Smooth muscle cell (in vitro differentiated cells): ENCODE data around the gene FRMPD1. TPM values are rescaled to one million over a fixed set of nuclear protein-coding genes. Genes with fewer than 3 reads are reported as not detected.

Experiments
- DNase-seq: peaks from one replicate; lab custom pipeline; 2025; ENCODE audit not compliant: unreplicated experiment; lab: John Stamatoyannopoulos, UW
- H2AFZ ChIP-seq: fragments of 200-600 bp; sonication (generic); 2 replicates; pipeline ENCODE4 v1.6.0; 2016; ENCODE audit warnings: antibody characterized with exemption, low read depth, mild to moderate bottlenecking
- H3F3A ChIP-seq: fragments of 200-600 bp; sonication (generic); 2 replicates; pipeline ENCODE4 v1.6.0; 2017; ENCODE audit warnings: antibody characterized with exemption, low read depth
- H3K27ac ChIP-seq: fragments of 200-600 bp; sonication (generic); 2 replicates; pipeline ENCODE4 v1.5.1; 2016; ENCODE audit warnings: low read depth, mild to moderate bottlenecking
- H3K27me3 ChIP-seq: fragments of 200-600 bp; sonication (generic); 2 replicates; pipeline ENCODE4 v1.6.1; 2016; ENCODE audit warnings: low read depth, mild to moderate bottlenecking
- H3K36me3 ChIP-seq: fragments of 200-600 bp; sonication (generic); 2 replicates; pipeline ENCODE4 v1.5.1; 2016; ENCODE audit warnings: low read depth
- H3K4me1 ChIP-seq: fragments of 200-600 bp; sonication (generic); 2 replicates; pipeline ENCODE4 v1.5.1; 2016; ENCODE audit warnings: low read depth
- H3K4me2 ChIP-seq: fragments of 200-600 bp; sonication (generic); 2 replicates; pipeline ENCODE4 v1.6.0; 2016; ENCODE audit warnings: mild to moderate bottlenecking
- H3K4me3 ChIP-seq: fragments of 200-600 bp; sonication (generic); 2 replicates; pipeline ENCODE4 v1.5.1; 2016; ENCODE audit warnings: mild to moderate bottlenecking
- H3K79me2 ChIP-seq: fragments of 200-600 bp; sonication (generic); 2 replicates; pipeline ENCODE4 v1.6.0; 2016; ENCODE audit warnings: low read depth, mild to moderate bottlenecking
- H3K9ac ChIP-seq: fragments of 200-600 bp; sonication (generic); 2 replicates; pipeline ENCODE4 v1.6.0; 2016; ENCODE audit warnings: low read depth
- H3K9me3 ChIP-seq: fragments of 200-600 bp; sonication (generic); replicated peaks from 2 replicates; pipeline ENCODE4 v1.5.1; 2016; ENCODE audit warnings: low read depth
- H4K20me1 ChIP-seq: fragments of 200-600 bp; sonication (generic); 2 replicates; pipeline ENCODE4 v1.6.0; 2016; ENCODE audit warnings: low read depth
- CTCF ChIP-seq: fragments of 200-600 bp; sonication (generic); IDR thresholded peaks from 2 replicates; pipeline ENCODE4 v1.5.1; 2017; ENCODE audit warnings: borderline replicate concordance, mild to moderate bottlenecking, antibody characterized with exemption; ENCODE audit not compliant: insufficient read depth, poor library complexity, severe bottlenecking
- WGBS: methylation state at CpG from one replicate; pipeline ENCODE4 v1.1.7; 2016; ENCODE audit warnings: low lambda C conversion rate; 5-methylcytosine and 5-hydroxymethylcytosine counted together
- polyA plus RNA-seq: library from polyadenylated mRNA; unstranded; fragments of >200 nt; fragmentation: Nextera tagmentation; extraction: Ambion mirVana; gene quantifications from 2 replicates; pipeline ENCODE4 v1.2.1, GENCODE V29; 2016
- total RNA-seq: library from RNA; depleted of rRNA; stranded (reverse); fragments of >200 nt; gene quantifications from 2 replicates; pipeline ENCODE4 v1.2.3, GENCODE V29; 2014

Gene FRMPD1
- total and polyA plus RNA-seq, 2 experiments from 2014 or later: 0.22 TPM; not detected in 1

- Histone ChIP-seq H3K27me3 (peaks cover 11% of the 10 kb centered on the region), H3F3A (no peaks in the 10 kb centered on the region), H3K9ac (no peak overlapping the region), H3K79me2 (no peaks in the 10 kb centered on the region), H3K4me1 (peaks cover 4% of the 10 kb centered on the region), H3K4me3 (no peak overlapping the region), H3K4me2 (no peak overlapping the region), H3K27ac (no peak overlapping the region), H3K9me3 (no peaks in the 10 kb centered on the region), H3K36me3 (no peaks in the 10 kb centered on the region), H4K20me1 (no peaks in the 10 kb centered on the region), H2AFZ (no peak overlapping the region)
- 94% methylated on average over 2 of the region's 2 CpGs for WGBS
- DNase-seq: no peak
- no peak for TF ChIP-seq CTCF
Measured at GRCh38 chr9:37732952-37733351, 82.2 kb downstream of the FRMPD1 start.

- Histone ChIP-seq H3K36me3 (no peaks in the 10 kb centered on the region), H4K20me1 (no peaks in the 10 kb centered on the region), H3K27me3 (no peaks in the 10 kb centered on the region), H2AFZ (no peak overlapping the region), H3F3A (no peaks in the 10 kb centered on the region), H3K9ac (no peak overlapping the region), H3K27ac (no peak overlapping the region), H3K4me1 (no peaks in the 10 kb centered on the region), H3K9me3 (no peaks in the 10 kb centered on the region), H3K4me3 (no peak overlapping the region), H3K79me2 (no peaks in the 10 kb centered on the region), H3K4me2 (no peak overlapping the region)
- TF ChIP-seq CTCF: no peak
- WGBS: 92% methylated on average over 5 of the region's 5 CpGs
- no peak for DNase-seq
Measured at GRCh38 chr9:37739222-37739621, 88.5 kb downstream of the FRMPD1 start.

GRCh38 chr9:37740128-37740527 lies 89.4 kb downstream of the FRMPD1 start:
- no peak for TF ChIP-seq CTCF
- Histone ChIP-seq H3K27ac (no peak overlapping the region), H3K4me3 (no peak overlapping the region), H3K79me2 (no peaks in the 10 kb centered on the region), H3K9me3 (no peaks in the 10 kb centered on the region), H3K36me3 (no peaks in the 10 kb centered on the region), H3K27me3 (no peaks in the 10 kb centered on the region), H4K20me1 (no peaks in the 10 kb centered on the region), H3K4me1 (no peaks in the 10 kb centered on the region), H3K4me2 (no peak overlapping the region), H2AFZ (no peak overlapping the region), H3K9ac (no peak overlapping the region), H3F3A (no peaks in the 10 kb centered on the region)
- no peak for DNase-seq
- WGBS: 99% methylated on average over 16 of the region's 16 CpGs

GRCh38 chr9:37740631-37741328 lies 90.0 kb downstream of the FRMPD1 start:
- WGBS: 87% methylated on average over 15 of the region's 15 CpGs
- no peak overlapping the region for H3K4me2 ChIP-seq
- no peaks in the 10 kb centered on the region for H4K20me1 ChIP-seq
- no peaks in the 10 kb centered on the region for H3K4me1 ChIP-seq
- H3K9me3 ChIP-seq: no peaks in the 10 kb centered on the region
- no peaks in the 10 kb centered on the region for H3K79me2 ChIP-seq
- no peak for DNase-seq
- TF ChIP-seq CTCF: no peak
- H3K27ac ChIP-seq: no peak overlapping the region
- H2AFZ ChIP-seq: no peak overlapping the region
- H3F3A ChIP-seq: no peaks in the 10 kb centered on the region
- H3K9ac ChIP-seq: no peak overlapping the region
- no peaks in the 10 kb centered on the region for H3K27me3 ChIP-seq
- H3K36me3 ChIP-seq: no peaks in the 10 kb centered on the region
- no peak overlapping the region for H3K4me3 ChIP-seq
